ENCODE data around the gene CPEB1.

DNA sequence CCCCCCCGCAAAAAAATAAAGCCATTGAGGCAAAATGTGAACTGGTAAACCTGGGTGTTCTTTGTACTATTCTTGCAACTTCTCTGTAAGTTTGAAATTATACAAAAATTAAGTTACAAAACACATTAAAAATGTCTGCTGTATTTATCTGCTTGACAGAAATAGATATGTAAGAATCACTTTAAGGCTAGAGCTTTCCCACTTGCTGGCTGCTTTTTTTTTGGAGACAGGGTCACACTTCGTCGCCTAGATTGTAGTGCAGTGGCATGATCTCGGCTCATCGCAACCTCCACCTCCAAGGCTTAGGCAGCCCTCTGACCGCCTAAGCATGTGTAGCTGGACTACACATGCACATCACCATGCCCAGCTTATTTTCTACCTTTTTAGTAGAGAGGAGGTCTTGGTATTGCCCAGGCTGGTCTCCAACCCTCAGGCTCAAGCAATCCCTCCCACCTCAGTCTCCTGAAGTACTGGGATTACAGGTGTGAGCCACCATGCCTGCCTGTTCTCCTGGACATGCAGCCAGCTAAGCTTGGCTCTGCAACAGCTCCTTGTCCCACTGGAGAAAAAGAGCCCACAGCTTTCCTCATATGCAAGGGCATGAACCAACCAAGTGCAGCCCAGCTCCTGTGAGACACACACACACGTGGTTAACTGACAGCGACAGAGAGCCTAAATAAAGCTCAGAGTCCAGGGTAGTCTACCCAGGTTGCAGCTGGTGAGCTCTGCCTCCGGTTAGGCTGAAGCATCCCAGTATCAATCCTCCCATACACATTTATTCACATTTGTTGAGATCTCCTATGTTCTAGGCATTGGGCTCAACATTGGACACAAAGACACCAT is 111.4 kb downstream of the CPEB1 start:
- TF ChIP-seq POLR2A (IDR thresholded peaks at IDR 0.05; ENCODE audit: low read length) (peak; percentile 56), GATA1 (IDR thresholded peaks at IDR 0.05; ENCODE audit: low read depth, low read length) (no peak)

All from erythroblast (primary cell).